ENCODE measurements around the gene LST1.
"Not testable (repeated sequence)": the region's sequence is repeated elsewhere in the genome, so short reads cannot be mapped to it uniquely, and the experiment has no call there.

Gene LST1

DNA sequence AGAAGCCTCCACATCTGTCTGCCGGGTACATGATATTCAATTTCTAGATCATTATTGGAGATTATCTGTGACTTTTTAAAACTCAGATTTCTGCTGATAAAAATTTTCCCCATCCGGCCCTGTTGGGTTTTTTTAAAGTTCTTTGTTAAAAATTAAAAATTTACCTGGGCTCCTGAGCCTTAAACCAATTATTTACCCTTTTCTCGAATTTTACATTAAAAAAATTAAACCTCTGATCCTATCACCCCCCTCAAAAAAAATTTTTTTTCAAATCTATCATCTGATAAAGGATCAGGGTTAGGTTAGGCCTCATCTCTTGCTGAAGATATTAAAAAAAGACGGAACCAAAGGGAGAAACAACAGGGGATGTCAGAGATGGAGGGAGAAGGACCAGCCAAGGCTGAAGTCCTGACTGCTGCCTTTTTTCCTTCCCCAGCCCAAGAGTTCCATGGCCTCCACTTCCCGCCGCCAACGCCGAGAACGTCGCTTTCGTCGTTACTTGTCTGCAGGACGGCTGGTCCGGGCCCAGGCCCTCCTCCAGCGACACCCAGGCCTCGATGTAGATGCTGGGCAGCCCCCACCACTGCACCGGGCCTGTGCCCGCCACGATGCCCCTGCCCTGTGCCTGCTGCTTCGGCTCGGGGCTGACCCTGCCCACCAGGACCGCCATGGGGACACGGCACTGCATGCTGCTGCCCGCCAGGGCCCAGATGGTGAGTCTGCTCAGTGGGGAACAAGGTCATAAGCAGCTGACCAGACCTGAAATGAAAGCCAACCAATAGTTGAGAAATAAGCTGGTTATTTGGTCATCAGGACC, 38.1 kb upstream of the LST1 start:
- Histone ChIP-seq H3K27ac (ENCODE audit: low read length) (peak overlapping the region; percentile 72), H3K27me3 (ENCODE audit: insufficient read depth, low read length) (no peaks in the 10 kb centered on the region), H3K4me1 (ENCODE audit: insufficient read depth, low read length) (peaks cover 6% of the 10 kb centered on the region; the same call in 1 of the 2 replicates), H3K9ac (ENCODE audit: low read depth, low read length) (peak overlapping the region; percentile 82; the same call in 1 of the 2 replicates), H3K9me3 (ENCODE audit: insufficient read depth, low read depth, low read length) (no peaks in the 10 kb centered on the region), H3K36me3 (ENCODE audit: insufficient read depth, low read depth, low read length) (peaks cover 29% of the 10 kb centered on the region), H3K4me3 (ENCODE audit: low read length) (peak overlapping the region; percentile 87)

DNA sequence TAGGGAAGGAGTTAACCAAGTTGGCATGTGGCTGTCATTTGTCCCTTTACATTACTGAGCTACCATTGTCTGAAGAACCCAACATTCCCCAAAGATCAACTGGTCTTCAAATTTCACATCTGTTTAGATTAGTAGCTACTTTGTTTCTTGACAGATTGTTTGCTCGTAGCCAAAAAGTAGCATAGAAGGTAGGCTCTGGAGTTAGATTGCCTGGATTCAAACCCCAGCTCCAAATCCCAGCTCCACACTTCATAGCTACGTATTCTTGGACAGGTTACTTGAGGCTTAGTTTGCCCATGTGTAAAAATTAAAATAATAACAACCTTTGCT, 37.6 kb upstream of the LST1 start:
- H3K4me1 ChIP-seq (ENCODE audit: insufficient read depth, low read length) = peaks cover 3% of the 10 kb centered on the region; the same call in 1 of the 2 replicates
- H3K9me3 ChIP-seq (ENCODE audit: insufficient read depth, low read depth, low read length) = no peaks in the 10 kb centered on the region
- H3K4me3 ChIP-seq (ENCODE audit: low read length) = peak overlapping the region; percentile 87; the same call in 1 of the 2 replicates
- no peak overlapping the region for H3K27ac ChIP-seq (ENCODE audit: low read length)
- peaks cover 33% of the 10 kb centered on the region for H3K36me3 ChIP-seq (ENCODE audit: insufficient read depth, low read depth, low read length)
- H3K27me3 ChIP-seq (ENCODE audit: insufficient read depth, low read length) = no peaks in the 10 kb centered on the region
- peak overlapping the region; percentile 82; the same call in 1 of the 2 replicates for H3K9ac ChIP-seq (ENCODE audit: low read depth, low read length)

DNA sequence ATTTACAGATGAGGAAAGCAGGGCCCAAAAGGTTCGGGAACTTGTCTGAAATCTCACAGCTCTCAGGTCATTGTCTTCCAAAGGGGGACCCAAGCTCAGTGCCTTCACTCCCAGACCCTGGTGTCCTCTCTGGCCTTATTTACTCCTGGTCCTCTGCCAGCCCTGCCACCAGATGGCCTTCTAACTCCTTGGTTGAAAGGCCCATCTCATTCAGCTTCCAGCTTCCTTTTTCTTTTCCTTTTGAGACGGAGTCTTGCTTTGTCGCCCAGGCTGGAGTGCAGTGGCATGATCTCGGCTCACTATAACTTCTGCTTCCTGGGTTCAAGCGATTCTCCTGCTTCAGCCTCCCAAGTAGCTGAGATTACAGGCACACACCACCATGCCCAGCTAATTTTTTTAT, 34.7 kb upstream of the LST1 start:
- H3K9me3 ChIP-seq (ENCODE audit: insufficient read depth, low read depth, low read length); H3K27me3 ChIP-seq (ENCODE audit: insufficient read depth, low read length); H3K4me3 ChIP-seq (ENCODE audit: low read length); H3K9ac ChIP-seq (ENCODE audit: low read depth, low read length); H3K4me1 ChIP-seq (ENCODE audit: insufficient read depth, low read length); H3K27ac ChIP-seq (ENCODE audit: low read length): not testable (repeated sequence)
- peaks cover 42% of the 10 kb centered on the region for H3K36me3 ChIP-seq (ENCODE audit: insufficient read depth, low read depth, low read length)

DNA sequence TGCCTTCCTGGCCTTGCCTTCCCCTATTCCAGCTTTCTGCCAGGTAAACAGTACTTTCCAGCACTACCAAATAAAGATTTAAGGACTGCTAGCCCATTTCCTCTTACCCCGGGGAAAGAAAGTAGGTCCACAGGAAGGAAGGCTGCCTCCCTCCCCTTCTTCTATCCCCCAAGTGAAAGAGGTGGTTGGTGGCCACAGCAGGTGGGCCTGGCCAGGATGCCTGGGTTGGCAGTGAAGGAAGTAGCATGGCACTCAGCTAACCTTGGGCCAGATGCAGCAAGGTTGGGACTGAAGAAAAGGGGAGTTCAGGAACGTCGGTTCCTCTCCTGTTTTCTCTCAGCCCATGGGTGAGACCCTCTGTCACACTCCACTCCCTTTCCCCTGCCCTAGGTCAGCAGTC, 29.8 kb upstream of the LST1 start:
- Histone ChIP-seq H3K27ac (ENCODE audit: low read length) (no peak overlapping the region), H3K27me3 (ENCODE audit: insufficient read depth, low read length) (no peaks in the 10 kb centered on the region), H3K9me3 (ENCODE audit: insufficient read depth, low read depth, low read length) (no peaks in the 10 kb centered on the region), H3K36me3 (ENCODE audit: insufficient read depth, low read depth, low read length) (peaks cover 42% of the 10 kb centered on the region), H3K4me3 (ENCODE audit: low read length) (no peak overlapping the region), H3K9ac (ENCODE audit: low read depth, low read length) (no peak overlapping the region), H3K4me1 (ENCODE audit: insufficient read depth, low read length) (peaks cover 6% of the 10 kb centered on the region; the same call in 1 of the 2 replicates)

DNA sequence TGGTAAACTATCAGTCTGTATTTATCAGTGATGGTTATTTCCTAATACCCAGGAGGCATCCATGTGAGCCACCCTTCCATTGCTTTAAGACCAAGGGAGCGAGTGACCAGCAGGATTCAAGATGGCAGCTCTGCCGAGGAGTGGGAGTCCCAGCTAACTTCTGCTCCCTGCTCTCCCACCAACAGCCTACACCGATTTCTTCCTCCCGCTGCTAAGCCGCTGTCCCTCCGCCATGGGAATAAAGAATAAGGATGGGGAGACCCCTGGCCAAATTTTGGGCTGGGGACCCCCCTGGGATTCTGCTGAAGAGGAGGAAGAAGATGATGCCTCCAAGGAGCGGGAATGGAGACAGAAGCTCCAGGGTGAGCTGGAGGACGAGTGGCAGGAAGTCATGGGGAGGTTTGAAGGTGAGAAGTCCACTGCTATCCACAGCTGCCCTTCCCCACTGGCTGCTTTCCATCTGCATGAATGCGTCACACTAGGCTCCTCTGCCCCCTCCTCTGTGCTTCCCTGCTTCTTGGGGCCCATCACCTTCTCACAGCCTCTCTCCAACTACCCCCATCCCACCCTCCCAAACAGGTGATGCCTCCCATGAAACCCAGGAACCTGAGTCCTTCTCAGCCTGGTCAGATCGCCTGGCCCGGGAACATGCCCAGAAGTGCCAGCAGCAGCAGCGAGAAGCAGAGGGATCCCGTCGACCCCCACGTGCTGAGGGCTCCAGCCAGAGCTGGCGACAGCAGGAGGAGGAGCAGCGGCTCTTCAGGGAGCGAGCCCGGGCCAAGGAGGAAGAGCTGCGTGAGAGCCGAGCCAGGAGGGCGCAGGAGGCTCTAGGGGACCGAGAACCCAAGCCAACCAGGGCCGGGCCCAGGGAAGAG, 28.4 kb upstream of the LST1 start:
- H3K9me3 ChIP-seq (ENCODE audit: insufficient read depth, low read depth, low read length) = no peaks in the 10 kb centered on the region
- H3K27ac ChIP-seq (ENCODE audit: low read length) = no peak overlapping the region
- H3K4me3 ChIP-seq (ENCODE audit: low read length) = no peak overlapping the region
- peaks cover 6% of the 10 kb centered on the region; the same call in 1 of the 2 replicates for H3K4me1 ChIP-seq (ENCODE audit: insufficient read depth, low read length)
- H3K27me3 ChIP-seq (ENCODE audit: insufficient read depth, low read length) = no peaks in the 10 kb centered on the region
- H3K36me3 ChIP-seq (ENCODE audit: insufficient read depth, low read depth, low read length) = peaks cover 42% of the 10 kb centered on the region
- no peak overlapping the region for H3K9ac ChIP-seq (ENCODE audit: low read depth, low read length)

DNA sequence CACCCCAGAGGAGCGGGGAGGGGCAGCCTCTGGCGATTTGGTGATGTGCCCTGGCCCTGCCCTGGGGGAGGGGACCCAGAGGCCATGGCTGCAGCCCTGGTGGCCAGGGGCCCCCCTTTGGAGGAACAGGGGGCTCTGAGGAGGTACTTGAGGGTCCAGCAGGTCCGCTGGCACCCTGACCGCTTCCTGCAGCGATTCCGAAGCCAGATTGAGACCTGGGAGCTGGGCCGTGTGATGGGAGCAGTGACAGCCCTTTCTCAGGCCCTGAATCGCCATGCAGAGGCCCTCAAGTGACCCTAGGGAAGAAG, 27.8 kb upstream of the LST1 start:
- no peak overlapping the region for H3K9ac ChIP-seq (ENCODE audit: low read depth, low read length)
- no peak overlapping the region for H3K4me3 ChIP-seq (ENCODE audit: low read length)
- H3K9me3 ChIP-seq (ENCODE audit: insufficient read depth, low read depth, low read length) = no peaks in the 10 kb centered on the region
- H3K36me3 ChIP-seq (ENCODE audit: insufficient read depth, low read depth, low read length) = peaks cover 40% of the 10 kb centered on the region
- no peak overlapping the region for H3K27ac ChIP-seq (ENCODE audit: low read length)
- peaks cover 6% of the 10 kb centered on the region; the same call in 1 of the 2 replicates for H3K4me1 ChIP-seq (ENCODE audit: insufficient read depth, low read length)
- H3K27me3 ChIP-seq (ENCODE audit: insufficient read depth, low read length) = no peaks in the 10 kb centered on the region

DNA sequence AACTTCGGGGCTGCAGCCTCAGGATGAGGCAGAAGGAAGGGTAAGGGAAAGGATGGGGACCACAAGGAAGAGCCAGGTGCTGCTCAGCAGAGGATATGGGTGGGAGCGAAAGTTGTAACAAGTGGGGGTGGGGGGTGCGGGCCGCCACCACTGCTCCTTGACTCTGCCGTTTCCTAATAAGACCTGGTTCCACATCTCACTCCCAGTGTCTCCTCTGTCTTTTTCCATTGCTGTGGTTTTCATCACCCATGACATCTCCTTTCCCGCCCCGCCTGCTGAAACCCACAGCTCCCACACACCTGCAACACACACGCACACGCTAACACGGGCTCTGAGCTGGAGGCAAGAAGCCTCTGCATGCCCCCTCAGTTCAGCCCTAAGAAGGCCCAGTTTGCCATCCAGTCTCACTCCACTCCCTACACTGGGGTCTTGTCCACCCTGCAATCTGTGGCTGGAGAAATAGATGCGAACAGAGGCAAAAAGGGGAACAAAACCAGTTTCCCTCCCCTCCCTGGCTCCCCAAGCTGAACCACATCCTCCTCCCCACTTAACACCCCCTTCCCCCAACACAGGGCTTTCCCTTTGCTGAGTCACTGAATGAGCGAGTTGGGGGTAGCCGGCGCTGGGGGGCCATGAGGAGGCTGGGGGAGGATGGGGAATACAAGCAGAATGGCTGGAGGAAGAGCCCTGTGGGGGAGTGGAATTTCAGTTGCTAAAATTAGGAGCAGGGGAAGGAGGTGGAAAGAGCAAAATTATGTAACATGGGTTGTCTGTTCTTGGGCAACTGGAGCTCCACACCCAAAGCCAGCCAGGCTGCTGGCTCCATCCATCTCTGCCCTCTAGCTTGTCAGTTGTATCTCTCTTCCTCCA, 27.2 kb upstream of the LST1 start:
- H3K27ac ChIP-seq (ENCODE audit: low read length) = no peak overlapping the region
- peaks cover 6% of the 10 kb centered on the region; the same call in 1 of the 2 replicates for H3K4me1 ChIP-seq (ENCODE audit: insufficient read depth, low read length)
- no peak overlapping the region for H3K9ac ChIP-seq (ENCODE audit: low read depth, low read length)
- H3K27me3 ChIP-seq (ENCODE audit: insufficient read depth, low read length) = no peaks in the 10 kb centered on the region
- H3K9me3 ChIP-seq (ENCODE audit: insufficient read depth, low read depth, low read length) = no peaks in the 10 kb centered on the region
- H3K36me3 ChIP-seq (ENCODE audit: insufficient read depth, low read depth, low read length) = peaks cover 37% of the 10 kb centered on the region
- no peak overlapping the region for H3K4me3 ChIP-seq (ENCODE audit: low read length)

DNA sequence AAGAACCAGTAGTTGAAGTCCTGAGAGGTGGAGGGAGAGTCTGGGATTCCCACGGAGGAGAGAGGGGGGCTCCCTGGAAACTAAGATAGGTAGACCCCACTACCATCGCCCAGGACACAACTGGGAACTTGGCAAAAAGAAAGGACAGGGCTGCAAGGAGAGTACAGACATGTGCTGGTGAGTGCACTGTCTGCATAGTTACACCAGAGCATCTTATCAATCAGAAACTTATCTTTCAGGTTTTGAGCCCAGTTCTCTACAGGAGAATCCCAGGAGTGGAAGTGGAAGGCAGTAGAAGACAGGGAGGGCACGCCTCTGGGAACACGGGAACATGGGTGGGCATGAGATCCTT, 26.5 kb upstream of the LST1 start:
- Histone ChIP-seq H3K9ac (ENCODE audit: low read depth, low read length) (no peak overlapping the region), H3K27ac (ENCODE audit: low read length) (no peak overlapping the region), H3K36me3 (ENCODE audit: insufficient read depth, low read depth, low read length) (peaks cover 33% of the 10 kb centered on the region), H3K4me1 (ENCODE audit: insufficient read depth, low read length) (peaks cover 6% of the 10 kb centered on the region; the same call in 1 of the 2 replicates), H3K9me3 (ENCODE audit: insufficient read depth, low read depth, low read length) (no peaks in the 10 kb centered on the region), H3K4me3 (ENCODE audit: low read length) (no peak overlapping the region), H3K27me3 (ENCODE audit: insufficient read depth, low read length) (no peaks in the 10 kb centered on the region)

DNA sequence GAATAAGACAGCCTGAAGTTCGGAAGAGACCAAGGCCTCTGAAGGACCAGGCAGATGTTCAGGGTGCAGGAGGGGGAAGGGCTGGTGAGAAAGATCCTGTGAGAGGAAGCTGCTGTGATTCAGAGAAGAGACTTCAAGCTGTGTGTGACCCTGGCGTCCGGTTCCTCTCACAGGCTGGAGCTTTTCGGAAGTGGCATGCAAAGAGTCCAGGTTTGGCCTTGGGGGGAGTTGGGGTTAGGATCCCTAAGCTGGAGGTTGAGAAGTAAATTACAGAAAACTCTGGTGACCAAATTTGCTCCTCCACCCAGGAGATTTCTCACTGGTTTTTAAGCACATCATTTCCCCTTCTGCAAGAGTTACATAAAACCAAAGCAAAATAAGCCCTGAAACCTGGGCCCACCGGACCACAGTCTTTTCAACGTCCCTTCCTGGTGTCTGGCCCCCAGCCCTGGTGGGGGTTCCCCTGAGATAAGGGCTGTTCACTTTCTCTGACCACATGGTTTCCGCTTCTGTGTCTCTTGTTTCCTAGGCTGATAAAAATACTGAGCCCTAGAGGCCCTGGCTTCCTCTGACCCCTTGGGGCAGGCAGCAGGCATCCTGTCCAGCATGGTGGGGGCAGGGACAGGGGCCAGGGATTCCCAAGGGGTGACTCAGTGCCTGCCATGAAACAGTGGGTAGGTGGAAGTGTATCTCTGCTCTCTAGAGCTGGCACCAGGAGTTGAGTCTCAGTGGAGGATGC, 25.9 kb upstream of the LST1 start:
- H3K27ac ChIP-seq (ENCODE audit: low read length) = no peak overlapping the region
- H3K9ac ChIP-seq (ENCODE audit: low read depth, low read length) = no peak overlapping the region
- H3K4me1 ChIP-seq (ENCODE audit: insufficient read depth, low read length) = peaks cover 6% of the 10 kb centered on the region; the same call in 1 of the 2 replicates
- H3K4me3 ChIP-seq (ENCODE audit: low read length) = no peak overlapping the region
- H3K36me3 ChIP-seq (ENCODE audit: insufficient read depth, low read depth, low read length) = peaks cover 29% of the 10 kb centered on the region
- no peaks in the 10 kb centered on the region for H3K9me3 ChIP-seq (ENCODE audit: insufficient read depth, low read depth, low read length)
- H3K27me3 ChIP-seq (ENCODE audit: insufficient read depth, low read length) = no peaks in the 10 kb centered on the region

DNA sequence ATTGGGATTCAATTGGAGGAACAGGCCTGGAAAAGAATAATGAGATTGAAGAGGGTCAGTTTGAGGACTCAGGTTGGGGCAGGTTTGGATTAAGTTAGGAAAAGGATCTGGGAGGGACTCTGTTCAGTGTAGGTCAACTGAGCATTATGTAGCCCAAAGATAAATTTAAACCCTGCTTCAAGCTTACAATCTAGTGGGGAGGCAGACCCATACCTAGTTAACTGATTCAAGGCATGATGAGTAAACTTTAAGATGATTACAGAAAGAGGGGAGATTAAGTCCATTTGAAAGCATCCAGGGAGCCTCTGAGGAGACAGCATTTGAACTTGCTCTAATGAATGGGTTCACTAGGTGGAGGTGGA, 25.4 kb upstream of the LST1 start:
- Histone ChIP-seq H3K4me1 (ENCODE audit: insufficient read depth, low read length) (peaks cover 6% of the 10 kb centered on the region; the same call in 1 of the 2 replicates), H3K9me3 (ENCODE audit: insufficient read depth, low read depth, low read length) (no peaks in the 10 kb centered on the region), H3K4me3 (ENCODE audit: low read length) (no peak overlapping the region), H3K27ac (ENCODE audit: low read length) (no peak overlapping the region), H3K27me3 (ENCODE audit: insufficient read depth, low read length) (no peaks in the 10 kb centered on the region), H3K36me3 (ENCODE audit: insufficient read depth, low read depth, low read length) (peaks cover 29% of the 10 kb centered on the region), H3K9ac (ENCODE audit: low read depth, low read length) (no peak overlapping the region)
